Anterior cingulate cortex (tissue), 58 donors: Measurements from ENCODE around the gene SHB.
"Not testable (repeated sequence)": the region's sequence is repeated elsewhere in the genome, so short reads cannot be mapped to it uniquely, and the experiment has no call there.

Experiments used
- DNase-seq, 58 donors: peaks; one replicate each; lab custom pipeline; 2025; lab: John Stamatoyannopoulos, UW

The SHB gene

GRCh38 chr9:37891042-37891441 lies 178.0 kb downstream of the SHB start:
- DNase-seq: not testable (repeated sequence)

- DNase-seq: no peak
Measured at GRCh38 chr9:37889536-37889935, 179.5 kb downstream of the SHB start.

GRCh38 chr9:37887977-37888583 lies 180.9 kb downstream of the SHB start:
- DNase-seq: not testable (repeated sequence)

GRCh38 chr9:37880916-37881479 lies 188.0 kb downstream of the SHB start:
- no peak for DNase-seq

GRCh38 chr9:37876376-37876775 lies 192.7 kb downstream of the SHB start:
- DNase-seq: no peak

- no peak for DNase-seq
Measured at GRCh38 chr9:37873955-37874354, 195.1 kb downstream of the SHB start.

- DNase-seq: no peak
Measured at GRCh38 chr9:37870799-37871176, 198.2 kb downstream of the SHB start.

- DNase-seq: no peak
Measured at GRCh38 chr9:37870081-37870798, 198.8 kb downstream of the SHB start.
